Right lobe of liver (tissue), 6 donors: ENCODE measurements around the gene ASB1. TPM values are rescaled to one million over a fixed set of nuclear protein-coding genes. Genes with fewer than 3 reads are reported as not detected.

ENCODE experiments used
- ATAC-seq, 4 donors: fragments of 200-7000 bp; cut with Tn5 transposase; one replicate each; pipeline ENCODE4 v1.9.1; 2020; ENCODE audit warnings: mild to moderate bottlenecking in 4 of 4, moderate library complexity in 4 of 4
- DNase-seq, 3 donors: peaks; one replicate each; pipeline ENCODE4 v3.0.0-alpha.2; 2020
- H3K27ac ChIP-seq, 3 donors: fragments of 200-600 bp; one replicate each; pipeline ENCODE4 v1.8.0; 2022
- H3K27me3 ChIP-seq, 2 donors: fragments of 200-600 bp; one replicate each; pipeline ENCODE4 v1.8.0; 2022
- H3K36me3 ChIP-seq, 4 donors: fragments of 200-600 bp; sonication (generic) in 1 of 4; one replicate each; pipeline versions ENCODE4 v1.5.1 to v1.8.0; 2017 to 2022; ENCODE audit warnings: control low read depth in 1 of 4
- H3K4me1 ChIP-seq, 4 donors: fragments of 200-600 bp; sonication (generic) in 1 of 4; one replicate each; pipeline versions ENCODE4 v1.5.1 to v1.8.0; 2017 to 2022; ENCODE audit warnings: control low read depth in 1 of 4
- H3K4me3 ChIP-seq, 3 donors: fragments of 200-600 bp; one replicate each; pipeline ENCODE4 v1.8.0; 2022
- H3K9me3 ChIP-seq, 4 donors: fragments of 200-600 bp; sonication (generic) in 1 of 4; one replicate each; pipeline versions ENCODE4 v1.5.1 to v1.8.0; 2017 to 2022; ENCODE audit warnings: control low read depth in 1 of 4
- POLR2A ChIP-seq: fragments of 450-650 bp; IDR thresholded peaks from one replicate; pipeline ENCODE4 v1.6.1; 2017; ENCODE audit warnings: antibody characterized with exemption, mild to moderate bottlenecking
- WGBS: methylation state at CpG from one replicate; pipeline ENCODE4 v1.1.6; 2018; ENCODE audit warnings: low coverage, low lambda C conversion rate; ENCODE audit not compliant: insufficient coverage; ENCODE audit errors: missing lambda C conversion rate; 5-methylcytosine and 5-hydroxymethylcytosine counted together
- intact Hi-C, 2 donors: fragments of 100-400 bp; cut with DNase I; formaldehyde crosslinking; loops; one replicate each; pipeline versions ENCODE4 v1.11.2 to v1.14.1; 2022
- total RNA-seq, 6 experiments: library from RNA; depleted of rRNA in 2 of 6; stranded (reverse); fragments of >200 nt in 2 of 6; fragmentation: NEBNext Ultra II Directional in 3 of 6; extraction: Animal tissue kit (Norgen Biotek cat#: 25700) in 3 of 6; gene quantifications; one replicate each; pipeline versions ENCODE4 v1.1.0 to v1.2.4, GENCODE V29; 2016 to 2023
- TF ChIP-seq, protein P1 (sequence below), 4 donors: fragments of 200-600 bp in 3 of 4; fragments of 450-650 bp in 1 of 4; IDR thresholded peaks; one replicate each; pipeline versions ENCODE4 v1.5.1 to v1.8.0; 2016 to 2022; ENCODE audit warnings: antibody characterized with exemption in 4 of 4, mild to moderate bottlenecking in 2 of 4
- donor health status: DM: no; HTN: yes; CAD: no.
- donor health status: DM: no; HTN: no; CAD: no.
- donor health status: DM: no; HTN: no; CAD: no.
- donor health status: DM: no; HTN: yes; CAD: no.
- donor health status: DM: no; HTN: yes; CAD: no.

The ASB1 gene
- total RNA-seq, 6 experiments from 2014 or later = 6.3 to 18.2 (median 8.4) TPM

- intact Hi-C loops = no loop called here
- Histone ChIP-seq H3K27ac (no peak overlapping the region), H3K4me3 (no peak overlapping the region), H3K36me3 (no peaks in the 10 kb centered on the region), H3K27me3 (no peaks in the 10 kb centered on the region), H3K9me3 (no peaks in the 10 kb centered on the region), H3K4me1 (no peaks in the 10 kb centered on the region)
- WGBS = 63% methylated on average over 4 of the region's 10 CpGs
- DNase-seq (no peak), ATAC-seq (no peak)
- TF ChIP-seq POLR2A = no peak
- TF ChIP-seq, protein P1, sequence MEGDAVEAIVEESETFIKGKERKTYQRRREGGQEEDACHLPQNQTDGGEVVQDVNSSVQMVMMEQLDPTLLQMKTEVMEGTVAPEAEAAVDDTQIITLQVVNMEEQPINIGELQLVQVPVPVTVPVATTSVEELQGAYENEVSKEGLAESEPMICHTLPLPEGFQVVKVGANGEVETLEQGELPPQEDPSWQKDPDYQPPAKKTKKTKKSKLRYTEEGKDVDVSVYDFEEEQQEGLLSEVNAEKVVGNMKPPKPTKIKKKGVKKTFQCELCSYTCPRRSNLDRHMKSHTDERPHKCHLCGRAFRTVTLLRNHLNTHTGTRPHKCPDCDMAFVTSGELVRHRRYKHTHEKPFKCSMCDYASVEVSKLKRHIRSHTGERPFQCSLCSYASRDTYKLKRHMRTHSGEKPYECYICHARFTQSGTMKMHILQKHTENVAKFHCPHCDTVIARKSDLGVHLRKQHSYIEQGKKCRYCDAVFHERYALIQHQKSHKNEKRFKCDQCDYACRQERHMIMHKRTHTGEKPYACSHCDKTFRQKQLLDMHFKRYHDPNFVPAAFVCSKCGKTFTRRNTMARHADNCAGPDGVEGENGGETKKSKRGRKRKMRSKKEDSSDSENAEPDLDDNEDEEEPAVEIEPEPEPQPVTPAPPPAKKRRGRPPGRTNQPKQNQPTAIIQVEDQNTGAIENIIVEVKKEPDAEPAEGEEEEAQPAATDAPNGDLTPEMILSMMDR (IDR thresholded peaks at IDR 0.05) = no peak
These were observed 61.7 kb downstream of the ASB1 start for GRCh38 chr2:238488347-238488826.

GRCh38 chr2:238489431-238489830, 62.7 kb downstream of the ASB1 start:
- WGBS = 81% methylated on average over 5 of the region's 14 CpGs
- no peak overlapping the region for H3K4me3 ChIP-seq
- H3K27ac ChIP-seq = no peak overlapping the region
- no peak for TF ChIP-seq POLR2A
- TF ChIP-seq, protein P1 (IDR thresholded peaks at IDR 0.05) = no peak
- peak in 1 of 3 donors; percentile 31 for DNase-seq
- ATAC-seq = no peak
- intact Hi-C loops = no loop called here
- no peaks in the 10 kb centered on the region for H3K4me1 ChIP-seq
- H3K36me3 ChIP-seq = no peaks in the 10 kb centered on the region
- H3K27me3 ChIP-seq = no peaks in the 10 kb centered on the region
- H3K9me3 ChIP-seq = no peaks in the 10 kb centered on the region

DNA sequence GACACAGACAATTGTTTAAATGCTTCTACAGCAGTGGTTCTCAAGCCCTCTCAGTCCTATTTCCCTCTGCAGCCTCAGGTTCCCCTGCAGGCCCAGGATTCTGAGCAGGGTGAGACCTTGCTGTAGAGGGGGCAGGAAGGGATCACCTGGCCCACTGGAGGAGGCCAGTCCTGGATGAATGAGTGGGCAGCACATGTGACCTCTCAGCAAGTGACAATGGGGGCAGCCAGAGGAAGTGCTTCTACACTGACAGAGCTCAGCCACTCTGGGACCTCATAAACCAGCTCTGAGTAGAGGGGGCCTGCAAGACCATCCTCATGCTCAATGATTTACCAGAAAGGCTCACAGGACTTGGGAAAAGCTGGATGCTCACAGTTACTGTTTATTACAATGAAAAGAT, 63.2 kb downstream of the ASB1 start:
- TF ChIP-seq, protein P1 (IDR thresholded peaks at IDR 0.05) = no peak
- no peak for TF ChIP-seq POLR2A
- Histone ChIP-seq H3K9me3 (no peaks in the 10 kb centered on the region), H3K4me1 (no peaks in the 10 kb centered on the region), H3K4me3 (no peak overlapping the region), H3K27ac (no peak overlapping the region), H3K27me3 (no peaks in the 10 kb centered on the region), H3K36me3 (no peaks in the 10 kb centered on the region)
- DNase-seq = no peak
- intact Hi-C loops = no loop called here
- ATAC-seq = no peak

GRCh38 chr2:238492840-238493239, 66.1 kb downstream of the ASB1 start:
- no peak for TF ChIP-seq POLR2A
- TF ChIP-seq, protein P1 (IDR thresholded peaks at IDR 0.05) = no peak
- no peaks in the 10 kb centered on the region for H3K27me3 ChIP-seq
- H3K36me3 ChIP-seq = no peaks in the 10 kb centered on the region
- 84% methylated on average over 4 of the region's 5 CpGs for WGBS
- ATAC-seq (no peak), DNase-seq (no peak)
- no peak overlapping the region for H3K27ac ChIP-seq
- no peak overlapping the region for H3K4me3 ChIP-seq
- intact Hi-C loops = no loop called here
- H3K4me1 ChIP-seq = no peaks in the 10 kb centered on the region
- no peaks in the 10 kb centered on the region for H3K9me3 ChIP-seq

GRCh38 chr2:238493411-238493810, 66.7 kb downstream of the ASB1 start:
- intact Hi-C loops = no loop called here
- no peaks in the 10 kb centered on the region for H3K4me1 ChIP-seq
- H3K27ac ChIP-seq = no peak overlapping the region
- no peaks in the 10 kb centered on the region for H3K9me3 ChIP-seq
- DNase-seq = no peak
- no peaks in the 10 kb centered on the region for H3K36me3 ChIP-seq
- 90% methylated on average over 5 of the region's 5 CpGs for WGBS
- TF ChIP-seq, protein P1 (IDR thresholded peaks at IDR 0.05) = no peak
- no peak for TF ChIP-seq POLR2A
- ATAC-seq = no peak
- H3K27me3 ChIP-seq = no peaks in the 10 kb centered on the region
- no peak overlapping the region for H3K4me3 ChIP-seq
